NCI-H2227 treated with DMSO at 0.1 percent for 48 hours (cell line): Measurements from ENCODE around the gene MYL11.

Experiments used
- DNase-seq: peaks from one replicate; lab custom pipeline; 2025; lab: John Stamatoyannopoulos, UW

Gene MYL11

DNA sequence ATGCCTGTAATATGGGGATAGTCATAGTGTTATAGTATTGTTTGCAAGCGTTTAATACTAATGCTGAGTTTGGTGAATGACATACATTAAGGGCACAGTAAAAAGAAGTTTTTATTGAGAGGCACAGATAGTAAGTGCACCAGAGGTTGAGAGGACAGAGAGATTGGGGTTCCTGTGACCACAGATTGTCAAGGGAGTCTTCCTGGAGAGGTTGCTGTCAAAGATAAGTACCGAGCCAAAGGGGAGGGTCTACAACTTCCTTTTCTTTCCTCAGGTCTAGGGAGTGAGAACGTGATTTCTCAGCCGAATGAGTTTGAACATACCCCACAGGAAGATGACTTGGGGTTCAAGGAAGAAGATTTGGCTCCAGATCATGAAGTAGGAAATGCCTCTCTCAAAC lies 22.5 kb downstream of the MYL11 start:
- no peak for DNase-seq

DNA sequence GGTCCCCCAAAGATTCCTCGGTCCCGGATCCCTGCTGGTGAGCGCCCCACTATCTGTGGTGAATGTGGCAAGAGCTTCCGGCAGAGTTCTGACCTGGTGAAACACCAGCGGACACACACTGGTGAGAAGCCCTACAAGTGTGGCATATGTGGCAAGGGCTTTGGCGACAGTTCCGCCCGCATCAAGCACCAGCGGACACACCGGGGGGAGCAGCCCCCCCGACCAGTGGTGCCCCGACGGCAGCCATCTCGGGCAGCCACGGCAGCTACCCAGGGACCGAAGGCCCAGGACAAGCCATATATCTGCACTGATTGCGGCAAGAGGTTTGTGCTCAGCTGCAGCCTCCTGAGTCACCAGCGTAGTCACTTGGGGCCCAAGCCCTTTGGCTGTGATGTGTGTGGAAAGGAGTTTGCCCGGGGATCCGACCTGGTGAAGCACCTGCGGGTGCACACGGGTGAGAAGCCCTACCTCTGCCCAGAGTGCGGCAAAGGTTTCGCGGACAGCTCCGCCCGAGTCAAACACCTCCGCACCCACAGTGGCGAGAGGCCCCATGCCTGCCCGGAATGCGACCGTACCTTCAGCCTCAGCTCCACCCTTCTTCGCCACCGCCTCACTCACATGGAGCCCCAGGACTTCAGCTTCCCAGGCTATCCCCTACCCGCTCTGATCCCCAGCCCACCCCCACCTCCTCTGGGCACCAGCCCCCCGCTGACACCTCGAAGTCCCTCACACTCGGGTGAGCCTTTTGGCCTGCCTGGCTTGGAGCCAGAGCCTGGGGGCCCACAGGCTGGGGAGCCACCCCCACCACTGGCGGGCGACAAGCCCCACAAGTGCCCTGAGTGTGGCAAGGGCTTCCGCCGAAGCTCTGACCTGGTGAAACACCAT lies 23.4 kb downstream of the MYL11 start:
- no peak for DNase-seq

DNA sequence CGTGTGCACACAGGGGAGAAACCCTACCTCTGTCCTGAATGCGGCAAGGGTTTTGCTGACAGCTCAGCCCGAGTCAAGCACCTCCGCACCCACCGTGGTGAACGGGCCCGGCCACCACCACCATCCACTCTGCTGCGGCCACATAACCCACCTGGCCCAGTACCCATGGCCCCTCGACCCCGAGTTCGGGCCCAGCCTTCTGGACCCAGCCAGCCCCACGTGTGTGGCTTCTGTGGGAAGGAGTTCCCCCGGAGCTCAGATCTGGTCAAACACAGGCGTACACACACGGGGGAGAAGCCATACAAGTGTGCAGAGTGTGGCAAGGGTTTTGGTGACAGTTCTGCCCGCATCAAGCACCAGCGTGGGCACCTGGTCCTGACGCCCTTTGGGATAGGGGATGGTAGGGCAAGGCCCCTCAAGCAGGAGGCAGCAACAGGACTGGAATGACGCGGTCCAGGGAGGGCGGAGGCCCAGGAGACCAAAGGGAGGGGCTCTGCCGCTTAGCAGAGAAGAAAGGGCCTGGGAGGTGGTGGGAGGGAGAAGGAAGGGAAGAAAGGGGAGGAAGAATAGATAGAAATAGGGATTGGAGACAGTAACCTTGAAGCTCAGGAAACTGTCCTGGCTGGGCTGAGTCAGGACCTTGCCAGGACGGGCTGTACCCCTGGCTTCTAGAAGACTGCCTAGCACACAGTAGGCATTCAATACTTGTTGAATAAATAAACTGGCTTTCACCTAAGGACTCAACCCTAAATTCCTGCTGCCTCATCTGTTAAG lies 24.2 kb downstream of the MYL11 start:
- DNase-seq: peak; percentile 3

DNA sequence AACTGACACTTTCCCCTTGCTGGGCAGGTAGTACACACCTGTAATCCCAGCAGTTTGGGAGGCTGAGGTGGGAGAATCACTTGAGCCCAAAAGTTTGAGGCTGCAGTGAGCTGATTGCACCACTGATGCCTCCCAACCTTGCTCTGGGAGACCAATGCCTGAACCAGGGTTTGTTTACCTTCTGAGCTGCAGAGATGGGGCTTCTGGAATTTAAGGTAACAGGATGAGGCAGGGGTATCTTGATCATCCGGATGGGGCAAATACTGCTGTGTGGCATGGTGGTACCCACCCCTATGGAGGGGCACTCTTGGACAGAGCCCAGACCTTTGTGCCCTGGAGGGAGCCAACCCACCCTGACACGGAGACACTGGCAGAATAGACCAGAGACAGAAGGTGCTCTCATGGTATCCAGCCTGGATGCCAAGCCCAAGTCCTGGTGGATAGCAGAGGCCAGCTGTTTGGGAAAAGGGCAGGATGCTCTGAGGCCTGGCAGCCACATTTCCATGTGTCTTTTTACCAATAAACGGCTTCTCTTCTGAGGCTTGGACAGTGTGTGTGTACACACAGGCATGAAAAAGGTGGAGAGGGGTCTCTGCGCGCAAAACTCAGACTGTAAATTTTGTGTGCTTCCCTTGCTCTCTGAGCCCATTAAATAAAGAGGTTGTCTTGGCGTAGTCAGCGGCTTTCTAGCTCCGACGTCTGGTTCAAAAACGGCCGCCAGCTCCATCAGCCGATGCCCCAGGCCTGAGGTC lies 25.0 kb downstream of the MYL11 start:
- DNase-seq: no peak

DNA sequence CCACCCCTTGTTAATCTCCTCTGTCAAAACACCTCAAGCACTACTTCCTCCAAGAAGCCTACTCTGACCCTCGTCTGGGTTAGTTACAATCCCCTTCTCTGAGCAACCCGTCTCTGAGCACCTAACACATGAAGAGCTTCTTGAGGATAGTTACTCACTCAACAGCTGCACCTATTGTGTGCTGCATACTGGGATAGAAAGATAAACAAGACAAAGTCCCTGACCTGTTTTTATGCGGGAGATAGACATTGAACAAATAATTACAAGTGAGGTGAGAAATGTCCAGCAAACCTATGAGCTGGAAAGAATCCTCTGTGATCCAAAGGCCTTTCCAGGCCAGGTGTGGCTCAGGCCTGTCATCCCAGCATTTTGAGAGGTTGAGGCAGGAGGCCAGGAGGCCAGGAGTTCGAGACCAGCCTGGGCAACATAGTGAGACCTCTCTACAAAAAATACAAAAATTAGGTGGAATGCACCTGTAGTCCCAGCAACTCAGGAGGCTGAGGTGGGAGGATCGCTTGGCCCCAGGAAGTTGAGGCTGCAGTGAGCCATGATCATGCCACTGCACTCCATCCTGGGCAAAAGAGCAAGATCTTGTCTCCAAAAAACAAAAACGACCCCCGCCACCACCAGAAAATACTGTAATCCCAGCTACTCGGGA lies 27.3 kb downstream of the MYL11 start:
- DNase-seq: no peak

DNA sequence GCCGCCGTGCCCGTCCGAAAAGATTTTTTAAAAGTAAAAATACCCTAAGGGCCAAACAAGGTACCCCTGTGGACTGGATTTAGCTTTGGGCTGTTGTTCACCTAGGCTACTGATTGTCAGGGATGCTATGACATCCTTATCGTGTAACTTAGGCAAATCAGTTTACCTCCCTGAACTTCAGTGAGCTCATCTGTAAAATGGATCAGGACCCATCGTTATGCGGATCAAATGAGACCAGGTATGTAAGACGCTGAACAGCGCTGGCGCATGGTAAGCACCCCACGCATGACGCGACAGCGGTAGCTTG lies 32.1 kb downstream of the MYL11 start:
- DNase-seq: no peak

DNA sequence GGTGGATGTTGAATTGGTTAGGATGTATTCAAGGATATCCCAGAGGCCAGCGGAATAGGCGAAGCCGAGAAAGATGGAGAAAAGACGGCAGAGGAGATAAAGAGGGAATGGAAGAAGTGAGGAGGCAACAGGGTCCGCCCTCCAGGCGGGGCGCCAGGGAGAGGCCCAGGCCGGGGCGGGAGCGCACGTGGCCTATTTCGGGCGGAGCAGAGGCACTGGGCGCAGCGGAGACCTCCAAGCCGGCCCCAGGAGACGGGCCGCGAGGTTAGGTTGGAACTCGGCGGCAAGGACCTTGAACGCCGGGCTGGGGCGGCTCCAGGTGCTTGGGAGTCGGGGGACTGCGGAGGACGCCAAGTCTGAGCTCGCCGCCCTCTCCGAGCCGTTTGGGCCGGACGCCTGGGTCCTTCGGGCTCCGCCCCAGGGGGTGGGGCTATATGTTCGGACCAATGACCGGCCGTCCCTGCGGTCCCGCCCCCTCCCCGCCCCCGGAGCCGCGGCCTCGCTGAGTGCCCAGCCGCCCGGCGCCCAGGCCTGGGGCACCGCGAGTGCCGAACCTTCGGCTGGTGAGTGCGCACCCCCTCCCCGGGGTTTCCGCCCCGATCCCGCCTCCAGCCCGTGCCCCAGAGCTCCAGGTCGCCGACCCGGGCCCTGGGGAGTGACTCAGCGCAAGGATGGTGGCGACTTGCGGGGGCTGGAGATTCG lies 32.7 kb downstream of the MYL11 start, which contains the start of gene ZNF771:
ZNF771 (plus strand) TSS at position 505 of the 702 bp plus-strand sequence. CDS start 448 bp downstream, outside the sequence.
- peak; percentile 93 for DNase-seq

DNA sequence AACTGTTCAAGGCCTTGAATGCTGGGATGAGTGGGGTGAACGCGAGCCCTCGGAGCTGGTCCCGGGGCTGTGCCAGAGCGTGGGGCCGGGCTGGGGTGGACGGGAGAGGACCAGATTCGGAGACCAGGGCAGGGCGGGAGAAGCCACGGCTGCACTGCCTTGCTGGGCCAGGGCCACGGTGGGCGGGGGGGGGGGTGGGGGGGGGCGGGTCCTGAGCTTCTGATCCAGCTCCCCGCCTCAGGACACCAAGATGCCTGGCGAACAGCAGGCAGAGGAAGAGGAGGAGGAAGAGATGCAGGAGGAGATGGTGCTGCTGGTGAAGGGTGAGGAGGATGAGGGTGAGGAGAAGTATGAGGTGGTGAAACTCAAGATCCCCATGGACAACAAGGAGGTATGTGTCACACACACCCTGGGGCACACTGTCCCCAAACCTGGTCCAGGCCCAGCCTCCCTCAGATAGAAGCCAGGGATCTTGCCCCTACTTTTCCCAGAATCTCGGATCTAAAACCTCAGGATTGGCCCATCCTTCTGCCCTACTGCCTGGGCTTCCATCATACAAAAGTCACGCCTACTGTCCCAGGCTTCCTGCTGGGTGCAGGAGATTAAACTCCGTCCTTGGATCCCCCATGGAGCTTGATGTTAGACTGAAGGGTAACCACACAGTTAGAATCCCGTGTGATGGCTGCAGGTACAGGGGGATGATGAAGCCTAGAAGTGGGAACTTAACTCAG lies 33.4 kb downstream of the MYL11 start:
- no peak for DNase-seq

DNA sequence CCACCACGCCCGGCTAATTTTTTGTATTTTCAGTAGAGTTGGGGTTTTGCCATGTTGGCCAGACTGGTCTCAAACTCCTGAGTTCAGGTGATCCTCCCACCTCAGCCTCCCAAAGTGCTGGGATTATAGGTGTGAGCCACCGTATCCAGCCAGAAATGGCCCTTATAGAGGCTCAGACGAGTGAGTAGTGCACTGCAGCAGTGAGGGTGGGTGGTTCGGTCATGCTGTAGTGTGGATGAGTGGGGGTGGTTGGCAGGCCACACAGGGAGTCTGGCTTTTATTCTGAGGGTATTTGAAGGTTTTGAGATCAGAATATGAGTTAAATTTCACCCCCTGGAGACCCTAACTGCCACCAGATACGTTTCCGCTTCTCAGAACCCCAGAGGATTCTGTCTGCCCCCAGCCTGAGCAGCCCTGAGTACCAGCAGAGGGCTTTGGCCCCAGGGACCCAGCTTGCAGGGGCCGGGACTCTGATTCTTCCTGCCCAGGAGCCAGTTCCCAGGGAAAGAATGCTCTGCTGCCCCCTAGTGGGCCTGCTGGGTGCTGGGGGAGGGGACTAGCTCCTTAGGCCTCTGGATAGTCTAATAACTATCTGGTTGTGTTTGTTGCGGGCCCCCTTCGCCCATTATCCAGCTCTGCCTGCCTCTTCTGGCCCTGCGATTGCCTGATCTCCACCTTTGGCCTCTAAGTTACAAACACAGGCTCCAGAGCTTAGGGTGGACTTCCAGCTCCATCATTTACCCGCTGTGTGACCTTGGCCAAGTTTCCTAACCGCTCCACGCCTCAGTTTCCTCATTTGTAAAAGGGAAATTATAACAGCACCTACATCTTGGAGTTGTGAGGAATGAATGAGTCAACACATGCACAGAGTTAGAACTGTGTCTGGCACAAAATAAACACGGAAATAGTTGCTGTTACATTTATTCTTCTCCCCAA lies 34.8 kb downstream of the MYL11 start:
- DNase-seq: peak; percentile 88

DNA sequence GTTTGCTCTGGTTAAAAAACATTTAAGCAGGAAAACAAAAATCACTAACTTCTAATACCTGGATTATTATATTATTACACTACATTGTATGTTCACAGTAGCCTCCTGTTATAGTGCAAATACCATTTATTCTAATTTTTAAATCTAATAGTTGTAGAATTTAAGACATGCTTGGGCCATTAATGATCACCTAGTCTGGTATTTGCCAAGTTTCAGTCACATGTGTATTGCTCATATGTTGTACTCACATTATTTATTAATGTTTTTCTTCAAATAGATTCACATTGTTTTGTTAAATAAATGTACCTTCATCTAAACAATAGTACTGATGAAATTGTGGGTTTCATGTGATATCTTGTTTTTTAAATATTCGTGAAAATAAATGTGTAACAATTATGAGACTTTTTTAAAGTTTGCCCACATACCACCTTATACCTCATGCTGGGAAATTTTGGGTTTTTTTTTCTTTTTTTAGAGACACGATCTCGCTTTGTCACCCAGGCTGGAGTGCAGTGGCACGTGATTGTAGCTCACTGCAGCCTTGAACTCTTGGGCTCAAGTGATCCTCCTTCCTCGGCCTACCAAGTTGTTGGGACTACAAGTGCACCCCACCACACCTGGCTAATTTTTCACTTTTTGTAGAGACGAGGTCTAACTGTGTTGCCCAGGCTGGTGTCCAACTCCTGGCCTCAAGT lies 38.7 kb downstream of the MYL11 start:
- DNase-seq: no peak

DNA sequence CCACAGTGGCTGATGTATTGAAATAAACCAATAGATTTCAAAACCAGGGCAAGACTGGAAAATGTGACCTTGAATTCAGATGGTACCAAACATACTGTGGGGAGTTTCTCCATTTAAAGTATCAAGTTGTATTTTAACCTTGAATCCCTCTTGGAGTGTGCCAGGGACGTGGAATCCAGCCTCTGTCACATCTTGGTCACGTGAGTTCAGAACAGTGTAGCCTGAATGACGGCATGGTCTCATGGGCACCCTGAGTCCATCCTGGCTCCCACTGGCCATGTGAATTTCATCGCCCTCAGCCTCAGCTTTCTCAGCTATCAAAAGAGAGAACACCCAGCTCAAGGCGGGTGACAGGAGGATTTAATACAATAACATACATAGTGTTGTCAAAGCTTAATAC lies 39.6 kb downstream of the MYL11 start:
- DNase-seq: no peak

DNA sequence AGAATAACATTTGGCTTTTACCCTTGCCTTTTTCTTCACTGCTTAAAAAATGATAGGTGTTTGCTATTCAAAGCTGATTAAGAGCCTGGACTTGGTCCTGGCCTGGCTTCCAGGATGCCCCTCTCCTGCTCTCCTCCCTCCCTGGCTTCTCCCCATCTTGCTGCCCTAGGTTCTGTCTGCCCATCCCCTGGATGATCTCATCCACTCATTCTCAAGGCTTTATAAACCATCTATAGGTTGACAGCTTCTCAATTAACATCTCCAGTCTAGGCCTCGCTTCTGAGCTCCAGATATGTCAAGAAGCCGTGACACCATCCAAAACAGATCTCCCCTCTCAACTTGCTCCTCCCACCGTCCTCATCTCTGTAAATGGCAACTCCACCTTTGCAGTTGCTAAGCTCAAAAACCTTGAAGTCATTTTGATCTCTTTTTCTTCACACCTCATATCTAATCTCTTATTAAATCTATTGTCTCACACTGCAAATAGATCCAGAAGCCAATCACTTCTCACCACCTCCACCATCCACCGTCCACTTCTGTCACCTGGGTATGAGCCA lies 41.5 kb downstream of the MYL11 start:
- no peak for DNase-seq

DNA sequence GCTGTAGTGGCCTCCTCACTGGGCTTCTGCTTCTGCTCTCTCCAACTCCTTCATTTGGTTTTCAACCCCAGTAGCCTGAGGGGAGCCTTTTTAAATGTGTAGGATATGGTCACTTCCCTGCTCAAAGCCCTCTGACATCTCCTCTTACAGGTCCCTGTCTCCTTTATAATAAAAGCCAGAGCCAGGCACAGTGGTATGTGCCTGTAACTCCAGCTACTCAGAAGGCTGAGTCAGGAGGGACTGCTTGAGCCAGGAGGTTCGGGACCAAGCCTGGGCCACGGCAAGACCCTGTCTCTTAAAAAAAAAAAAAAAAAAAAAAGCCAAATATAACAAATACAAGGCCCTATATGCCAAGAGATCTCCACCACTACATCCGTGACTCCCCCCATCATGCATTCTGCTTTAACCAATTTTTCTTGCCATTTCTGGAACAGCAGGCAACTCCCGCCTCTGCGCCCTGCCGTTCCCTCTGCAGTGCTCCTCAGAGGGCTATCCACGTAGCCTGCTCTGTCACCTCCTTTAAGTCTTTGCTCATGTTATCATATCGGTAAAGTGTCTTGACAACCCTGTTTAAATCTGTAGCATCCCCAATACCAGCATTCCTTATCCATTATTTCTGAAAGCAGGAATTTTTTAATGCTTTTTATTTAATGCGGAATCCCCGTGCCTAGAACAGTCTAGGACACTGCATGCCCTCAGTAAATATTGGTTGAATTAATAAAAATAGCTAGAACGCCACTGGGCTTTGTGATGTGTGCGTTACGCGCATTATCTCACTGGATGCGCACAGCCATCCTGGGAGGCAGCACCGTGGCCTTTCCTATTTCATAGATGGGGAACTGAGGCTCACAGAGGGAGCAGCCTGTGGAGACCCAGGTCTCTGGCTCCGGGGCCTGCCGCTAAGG lies 42.3 kb downstream of the MYL11 start:
- no peak for DNase-seq

DNA sequence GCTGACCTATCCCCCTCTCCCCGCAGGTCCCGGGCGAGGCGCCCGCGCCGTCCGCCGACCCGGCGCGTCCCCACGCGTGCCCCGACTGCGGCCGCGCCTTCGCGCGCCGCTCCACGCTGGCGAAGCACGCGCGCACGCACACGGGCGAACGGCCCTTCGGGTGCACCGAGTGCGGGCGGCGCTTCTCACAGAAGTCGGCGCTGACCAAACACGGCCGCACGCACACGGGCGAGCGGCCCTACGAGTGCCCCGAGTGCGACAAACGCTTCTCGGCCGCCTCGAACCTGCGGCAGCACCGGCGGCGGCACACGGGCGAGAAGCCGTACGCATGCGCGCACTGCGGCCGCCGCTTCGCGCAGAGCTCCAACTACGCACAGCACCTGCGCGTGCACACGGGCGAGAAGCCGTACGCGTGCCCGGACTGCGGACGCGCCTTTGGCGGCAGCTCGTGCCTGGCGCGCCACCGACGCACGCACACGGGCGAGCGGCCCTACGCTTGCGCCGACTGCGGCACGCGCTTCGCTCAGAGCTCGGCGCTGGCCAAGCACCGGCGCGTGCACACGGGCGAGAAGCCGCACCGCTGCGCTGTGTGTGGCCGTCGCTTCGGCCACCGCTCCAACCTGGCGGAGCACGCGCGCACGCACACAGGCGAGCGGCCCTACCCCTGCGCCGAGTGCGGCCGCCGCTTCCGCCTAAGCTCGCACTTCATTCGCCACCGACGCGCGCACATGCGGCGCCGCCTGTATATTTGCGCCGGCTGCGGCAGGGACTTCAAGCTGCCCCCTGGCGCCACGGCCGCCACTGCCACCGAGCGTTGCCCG lies 43.1 kb downstream of the MYL11 start:
- DNase-seq: peak; percentile 94

DNA sequence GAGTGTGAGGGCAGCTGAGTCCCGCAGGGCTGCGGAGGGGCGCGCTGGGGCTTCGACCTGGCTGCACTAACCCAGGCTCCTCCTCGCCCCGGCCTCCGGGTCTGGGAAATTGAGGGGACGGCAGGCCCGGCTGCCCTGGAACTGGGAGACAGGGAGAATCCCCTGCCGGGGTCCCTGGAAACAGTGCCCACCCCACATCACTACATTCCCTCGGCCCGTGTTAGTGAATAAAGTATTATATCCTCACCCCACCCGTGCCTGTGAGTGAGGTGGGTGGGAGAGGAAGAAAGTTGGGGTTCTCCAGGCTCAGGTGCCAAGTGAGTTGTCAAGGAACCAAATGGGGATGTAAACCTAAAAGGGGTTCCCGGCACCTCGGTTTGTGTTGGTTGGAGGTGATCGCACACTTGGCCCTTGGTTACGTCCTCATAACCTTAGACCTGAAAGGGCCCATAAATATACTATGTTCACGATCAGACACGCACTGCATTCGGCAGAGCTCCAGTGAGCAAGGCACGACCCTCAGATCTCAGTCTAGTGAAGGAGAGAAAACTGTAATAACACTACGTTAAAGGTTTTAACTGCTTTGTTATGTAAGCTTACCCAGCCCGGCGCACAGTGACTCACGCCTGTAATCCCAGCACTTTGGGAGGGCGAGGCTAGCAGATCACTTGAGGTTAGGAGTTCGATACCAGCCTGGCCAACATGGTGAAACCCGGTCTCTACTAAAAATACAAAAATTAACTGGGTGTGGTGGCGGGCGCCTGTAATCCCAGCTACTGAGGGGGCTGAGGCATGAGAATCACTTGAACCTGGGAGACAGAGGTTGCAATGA lies 44.0 kb downstream of the MYL11 start:
- DNase-seq: no peak

DNA sequence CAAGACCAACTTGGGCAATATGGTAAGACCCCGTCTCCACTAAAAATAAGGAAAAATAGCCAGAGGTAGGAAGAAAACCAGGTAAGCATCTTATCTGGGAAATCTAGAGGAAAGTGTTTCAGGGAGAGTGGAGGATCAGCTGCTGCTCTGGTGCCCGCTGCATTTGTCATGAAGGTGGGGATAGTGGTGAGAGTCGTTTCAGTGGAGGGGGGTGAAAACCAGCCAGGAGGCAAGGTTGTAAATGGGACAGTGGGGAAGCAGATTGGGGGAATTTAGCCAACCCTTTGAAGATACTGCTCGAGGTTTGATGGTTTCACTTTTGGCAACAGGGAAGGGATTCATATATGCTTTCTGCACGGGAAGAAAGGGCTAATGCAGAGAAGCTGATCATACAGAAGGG lies 46.4 kb downstream of the MYL11 start:
- no peak for DNase-seq
